KMS-11 (cell line): ENCODE data around the gene OPTN.
"Not testable (repeated sequence)": the region's sequence is repeated elsewhere in the genome, so short reads cannot be mapped to it uniquely, and the experiment has no call there.

ENCODE experiments used
- H2AFZ ChIP-seq: fragments of 200-600 bp; sonication (generic); 2 replicates; pipeline ENCODE4 v1.6.1; 2016; ENCODE audit warnings: antibody characterized with exemption, mixed run types, low read depth
- H3K27ac ChIP-seq: fragments of 200-600 bp; sonication (generic); 2 replicates; pipeline ENCODE4 v1.6.1; 2016; ENCODE audit warnings: mild to moderate bottlenecking, mixed run types
- H3K27me3 ChIP-seq: fragments of 200-600 bp; sonication (generic); 2 replicates; pipeline ENCODE4 v1.6.1; 2017; ENCODE audit warnings: mild to moderate bottlenecking, low read depth, mixed run types, moderate library complexity; ENCODE audit not compliant: insufficient read depth
- H3K36me3 ChIP-seq: fragments of 200-600 bp; sonication (generic); 2 replicates; pipeline ENCODE4 v1.6.1; 2017; ENCODE audit warnings: mild to moderate bottlenecking, mixed run types; ENCODE audit not compliant: insufficient read depth
- H3K4me1 ChIP-seq: fragments of 200-600 bp; sonication (generic); 2 replicates; pipeline ENCODE4 v1.6.1; 2016; ENCODE audit warnings: mild to moderate bottlenecking, low read depth, mixed run types; ENCODE audit not compliant: poor library complexity, severe bottlenecking
- H3K4me2 ChIP-seq: fragments of 200-600 bp; sonication (generic); 2 replicates; pipeline ENCODE4 v1.7.0; 2016; ENCODE audit warnings: mild to moderate bottlenecking, mixed run types
- H3K4me3 ChIP-seq: fragments of 200-600 bp; sonication (generic); IDR thresholded peaks from 2 replicates; pipeline ENCODE4 v1.6.1; 2017; ENCODE audit warnings: low read depth, low read length, mixed read lengths; ENCODE audit not compliant: insufficient read depth
- H3K79me2 ChIP-seq: fragments of 200-600 bp; sonication (generic); 2 replicates; pipeline ENCODE4 v1.6.1; 2016; ENCODE audit warnings: low read depth, mixed run types; ENCODE audit not compliant: insufficient read depth
- H3K9ac ChIP-seq: fragments of 200-600 bp; sonication (generic); 2 replicates; pipeline ENCODE4 v1.6.1; 2016; ENCODE audit warnings: mild to moderate bottlenecking, mixed run types
- H4K20me1 ChIP-seq: fragments of 200-600 bp; sonication (generic); 2 replicates; pipeline ENCODE4 v1.6.1; 2016; ENCODE audit warnings: mild to moderate bottlenecking, mixed run types; ENCODE audit not compliant: insufficient read depth
- TF ChIP-seq, protein P1 (sequence below): fragments of 200-600 bp; sonication (generic); conservative IDR thresholded peaks from 2 replicates; pipeline ENCODE4 v1.6.1; 2017; ENCODE audit warnings: low read depth, mild to moderate bottlenecking, antibody characterized with exemption, low read length, moderate library complexity, mixed read lengths

The OPTN gene

DNA sequence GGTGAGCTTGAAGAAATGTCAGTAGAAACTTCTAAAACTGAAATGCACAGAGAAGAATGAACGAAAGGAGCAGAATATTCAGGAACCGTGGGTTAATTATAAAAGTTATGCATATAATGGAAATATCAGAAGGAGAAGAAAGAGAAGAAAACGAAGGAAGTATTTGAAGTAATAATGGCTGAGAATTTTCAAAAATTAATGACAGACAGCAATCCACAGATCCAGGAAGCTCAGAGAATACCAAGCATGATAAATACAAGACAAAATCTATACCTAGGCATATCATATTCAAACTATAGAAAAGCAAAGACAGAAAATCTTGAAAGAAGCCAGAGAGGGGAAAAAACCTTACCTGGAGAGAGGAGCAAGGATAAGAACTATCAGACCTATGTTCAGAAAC is 44.9 kb downstream of the OPTN start:
- no peak overlapping the region for H3K4me3 ChIP-seq
- no peaks in the 10 kb centered on the region for H4K20me1 ChIP-seq
- H3K4me2 ChIP-seq, result no peak overlapping the region
- H3K27ac ChIP-seq, result no peak overlapping the region
- no peaks in the 10 kb centered on the region for H3K27me3 ChIP-seq
- H2AFZ ChIP-seq, result no peak overlapping the region
- TF ChIP-seq, protein P1, sequence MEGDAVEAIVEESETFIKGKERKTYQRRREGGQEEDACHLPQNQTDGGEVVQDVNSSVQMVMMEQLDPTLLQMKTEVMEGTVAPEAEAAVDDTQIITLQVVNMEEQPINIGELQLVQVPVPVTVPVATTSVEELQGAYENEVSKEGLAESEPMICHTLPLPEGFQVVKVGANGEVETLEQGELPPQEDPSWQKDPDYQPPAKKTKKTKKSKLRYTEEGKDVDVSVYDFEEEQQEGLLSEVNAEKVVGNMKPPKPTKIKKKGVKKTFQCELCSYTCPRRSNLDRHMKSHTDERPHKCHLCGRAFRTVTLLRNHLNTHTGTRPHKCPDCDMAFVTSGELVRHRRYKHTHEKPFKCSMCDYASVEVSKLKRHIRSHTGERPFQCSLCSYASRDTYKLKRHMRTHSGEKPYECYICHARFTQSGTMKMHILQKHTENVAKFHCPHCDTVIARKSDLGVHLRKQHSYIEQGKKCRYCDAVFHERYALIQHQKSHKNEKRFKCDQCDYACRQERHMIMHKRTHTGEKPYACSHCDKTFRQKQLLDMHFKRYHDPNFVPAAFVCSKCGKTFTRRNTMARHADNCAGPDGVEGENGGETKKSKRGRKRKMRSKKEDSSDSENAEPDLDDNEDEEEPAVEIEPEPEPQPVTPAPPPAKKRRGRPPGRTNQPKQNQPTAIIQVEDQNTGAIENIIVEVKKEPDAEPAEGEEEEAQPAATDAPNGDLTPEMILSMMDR, result no peak
- H3K36me3 ChIP-seq, result no peaks in the 10 kb centered on the region
- no peaks in the 10 kb centered on the region for H3K79me2 ChIP-seq
- H3K4me1 ChIP-seq, result no peaks in the 10 kb centered on the region
- H3K9ac ChIP-seq, result no peak overlapping the region

DNA sequence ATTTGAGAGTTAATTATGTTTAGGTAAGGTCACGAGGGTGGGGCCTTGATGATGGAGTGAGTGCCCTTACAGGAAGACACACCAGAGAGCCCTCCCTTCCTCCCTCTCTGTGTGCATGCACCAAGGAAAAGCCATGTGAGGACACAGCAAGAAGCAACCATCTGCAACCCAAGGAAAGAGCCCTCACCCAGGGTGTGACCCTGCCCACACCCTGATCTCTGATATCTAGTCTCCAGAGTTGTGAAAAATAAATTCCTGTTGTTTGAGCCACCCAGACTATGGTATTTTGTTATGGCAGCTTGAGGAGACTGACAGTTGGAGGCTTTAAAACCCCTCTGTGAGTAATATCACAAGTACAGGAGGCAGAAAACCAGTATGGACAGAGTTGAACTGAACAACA is 46.4 kb downstream of the OPTN start:
- H3K27me3 ChIP-seq, result no peaks in the 10 kb centered on the region
- H3K4me3 ChIP-seq, result no peak overlapping the region
- H3K4me2 ChIP-seq, result no peak overlapping the region
- no peaks in the 10 kb centered on the region for H3K36me3 ChIP-seq
- H2AFZ ChIP-seq, result no peak overlapping the region
- TF ChIP-seq, protein P1, result no peak
- H4K20me1 ChIP-seq, result no peaks in the 10 kb centered on the region
- H3K79me2 ChIP-seq, result no peaks in the 10 kb centered on the region
- no peak overlapping the region for H3K9ac ChIP-seq
- H3K27ac ChIP-seq, result no peak overlapping the region
- no peaks in the 10 kb centered on the region for H3K4me1 ChIP-seq

DNA sequence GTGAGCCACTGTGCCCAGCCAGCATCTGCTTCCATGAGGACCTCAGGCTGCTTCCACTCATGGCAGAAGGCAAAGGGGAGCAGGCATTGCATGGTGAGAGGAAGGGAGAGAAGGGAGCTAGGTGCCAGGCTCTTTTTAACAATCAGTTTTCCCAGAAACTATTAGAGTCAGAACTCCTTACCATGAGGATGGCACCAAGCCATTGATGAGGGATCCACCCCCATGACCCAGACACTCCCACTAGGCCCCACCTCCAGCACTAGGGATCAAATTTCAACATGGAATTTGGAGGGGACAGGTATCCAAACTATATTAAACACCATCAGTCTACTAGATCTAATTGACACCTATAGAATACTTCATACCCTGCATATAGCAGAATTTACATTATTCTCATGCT is 47.2 kb downstream of the OPTN start:
- Histone ChIP-seq H3K27ac (no peak overlapping the region), H3K36me3 (no peaks in the 10 kb centered on the region), H3K4me1 (no peaks in the 10 kb centered on the region), H3K79me2 (no peaks in the 10 kb centered on the region), H3K27me3 (no peaks in the 10 kb centered on the region), H2AFZ (no peak overlapping the region), H3K4me2 (no peak overlapping the region), H3K9ac (no peak overlapping the region), H4K20me1 (no peaks in the 10 kb centered on the region), H3K4me3 (no peak overlapping the region)
- TF ChIP-seq, protein P1, result no peak

DNA sequence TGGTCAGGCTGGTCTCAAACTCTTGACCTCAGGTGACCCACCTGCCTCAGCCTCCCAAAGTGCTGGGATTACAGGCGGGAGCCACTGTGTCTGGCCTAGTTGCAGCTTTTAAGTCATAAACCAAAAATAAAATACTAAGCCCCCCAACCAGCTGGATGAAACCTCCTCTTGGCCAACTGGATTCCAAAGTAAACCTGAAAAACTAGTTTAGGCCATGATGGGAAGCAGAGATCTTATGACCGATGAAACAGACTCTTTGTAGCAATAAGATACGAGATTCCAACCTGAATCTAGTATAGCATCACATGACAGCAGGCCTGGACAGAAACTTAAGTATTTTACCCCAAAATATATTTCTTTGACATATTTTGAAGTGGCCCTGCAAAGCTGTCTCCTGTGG is 52.3 kb downstream of the OPTN start:
- Histone ChIP-seq H4K20me1 (no peaks in the 10 kb centered on the region), H3K27me3 (no peaks in the 10 kb centered on the region), H3K9ac (no peak overlapping the region), H3K4me1 (no peaks in the 10 kb centered on the region), H3K4me3 (no peak overlapping the region), H3K36me3 (no peaks in the 10 kb centered on the region), H3K27ac (no peak overlapping the region), H3K79me2 (no peaks in the 10 kb centered on the region), H3K4me2 (no peak overlapping the region), H2AFZ (no peak overlapping the region)
- TF ChIP-seq, protein P1, result no peak

DNA sequence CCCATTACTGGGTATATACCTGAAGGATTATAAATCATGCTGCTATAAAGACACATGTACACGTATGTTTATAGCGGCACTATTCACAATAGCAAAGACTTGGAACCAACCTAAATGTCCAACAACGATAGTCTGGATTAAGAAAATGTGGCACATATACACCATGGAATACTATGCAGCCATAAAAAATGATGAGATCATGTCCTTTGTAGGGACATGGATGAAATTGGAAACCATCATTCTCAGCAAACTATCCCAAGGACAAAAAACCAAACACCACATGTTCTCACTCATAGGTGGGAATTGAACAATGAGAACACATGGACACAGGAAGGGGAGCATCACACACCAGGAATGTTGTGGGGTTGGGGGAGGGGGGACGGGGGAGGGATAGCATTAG is 55.9 kb downstream of the OPTN start:
- H3K4me2 ChIP-seq, result not testable (repeated sequence)

More for the DNA sequence above, 55.9 kb downstream of the OPTN start:
- H3K4me1 ChIP-seq, H3K9ac ChIP-seq, H3K4me3 ChIP-seq, H2AFZ ChIP-seq, H3K36me3 ChIP-seq, H3K27ac ChIP-seq, H4K20me1 ChIP-seq, H3K79me2 ChIP-seq, H3K27me3 ChIP-seq: not testable (repeated sequence)
